ENCODE data around the gene RECQL5.

DNA sequence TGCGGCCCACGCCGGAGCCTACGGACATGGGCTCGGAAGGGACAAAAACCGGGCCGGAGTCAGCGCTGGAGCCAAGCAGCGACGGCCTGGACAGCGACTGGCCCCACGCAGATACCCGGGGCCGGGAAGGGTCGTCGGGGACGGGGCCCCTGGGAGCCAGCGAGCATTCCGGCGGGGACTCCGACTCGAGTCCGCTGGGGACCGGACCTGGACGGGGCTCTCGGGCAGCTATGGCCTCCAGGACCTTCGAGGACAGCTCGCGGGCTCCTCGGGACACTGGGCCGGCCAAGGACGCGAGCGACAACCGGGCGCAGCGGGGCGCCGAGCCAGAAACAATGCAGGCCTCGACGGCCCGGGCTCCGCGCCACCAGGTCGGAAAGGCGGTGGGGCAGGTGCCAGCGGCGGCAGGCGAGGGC lies 78.3 kb downstream of the RECQL5 start:
- TF ChIP-seq, protein P1, sequence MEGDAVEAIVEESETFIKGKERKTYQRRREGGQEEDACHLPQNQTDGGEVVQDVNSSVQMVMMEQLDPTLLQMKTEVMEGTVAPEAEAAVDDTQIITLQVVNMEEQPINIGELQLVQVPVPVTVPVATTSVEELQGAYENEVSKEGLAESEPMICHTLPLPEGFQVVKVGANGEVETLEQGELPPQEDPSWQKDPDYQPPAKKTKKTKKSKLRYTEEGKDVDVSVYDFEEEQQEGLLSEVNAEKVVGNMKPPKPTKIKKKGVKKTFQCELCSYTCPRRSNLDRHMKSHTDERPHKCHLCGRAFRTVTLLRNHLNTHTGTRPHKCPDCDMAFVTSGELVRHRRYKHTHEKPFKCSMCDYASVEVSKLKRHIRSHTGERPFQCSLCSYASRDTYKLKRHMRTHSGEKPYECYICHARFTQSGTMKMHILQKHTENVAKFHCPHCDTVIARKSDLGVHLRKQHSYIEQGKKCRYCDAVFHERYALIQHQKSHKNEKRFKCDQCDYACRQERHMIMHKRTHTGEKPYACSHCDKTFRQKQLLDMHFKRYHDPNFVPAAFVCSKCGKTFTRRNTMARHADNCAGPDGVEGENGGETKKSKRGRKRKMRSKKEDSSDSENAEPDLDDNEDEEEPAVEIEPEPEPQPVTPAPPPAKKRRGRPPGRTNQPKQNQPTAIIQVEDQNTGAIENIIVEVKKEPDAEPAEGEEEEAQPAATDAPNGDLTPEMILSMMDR (IDR thresholded peaks at IDR 0.05) = no peak
- TF ChIP-seq EZH2 (IDR thresholded peaks at IDR 0.05; ENCODE audit: borderline replicate concordance, insufficient read depth, low read depth, low read length, poor library complexity, severe bottlenecking) = no peak
